Measurements from ENCODE around the gene SORCS2.

The SORCS2 gene

GRCh38 chr4:7666011-7666410 lies 473.7 kb downstream of the SORCS2 start:
- no peak for DNase-seq (ENCODE audit: low read depth in 2 of 2)

GRCh38 chr4:7666744-7667143 lies 474.4 kb downstream of the SORCS2 start:
- DNase-seq (ENCODE audit: low read depth in 2 of 2): no peak

- no peak for DNase-seq (ENCODE audit: low read depth in 2 of 2)
These were observed 475.9 kb downstream of the SORCS2 start for GRCh38 chr4:7668271-7668670.

- DNase-seq (ENCODE audit: low read depth in 2 of 2): no peak
These were observed 476.5 kb downstream of the SORCS2 start for GRCh38 chr4:7668826-7669225.

- DNase-seq (ENCODE audit: low read depth in 2 of 2): no peak
These were observed 480.3 kb downstream of the SORCS2 start for GRCh38 chr4:7672601-7673000.

GRCh38 chr4:7673121-7673520 lies 480.8 kb downstream of the SORCS2 start:
- no peak for DNase-seq (ENCODE audit: low read depth in 2 of 2)

- no peak for DNase-seq (ENCODE audit: low read depth in 2 of 2)
These were observed 482.4 kb downstream of the SORCS2 start for GRCh38 chr4:7674706-7675105.

- DNase-seq (ENCODE audit: low read depth in 2 of 2): no peak
These were observed 482.8 kb downstream of the SORCS2 start for GRCh38 chr4:7675136-7675535.

- DNase-seq (ENCODE audit: low read depth in 2 of 2): no peak
These were observed 483.4 kb downstream of the SORCS2 start for GRCh38 chr4:7675612-7676320.

- no peak for DNase-seq (ENCODE audit: low read depth in 2 of 2)
These were observed 484.1 kb downstream of the SORCS2 start for GRCh38 chr4:7676398-7676922.

GRCh38 chr4:7677086-7677485 lies 484.7 kb downstream of the SORCS2 start:
- DNase-seq (ENCODE audit: low read depth in 2 of 2): no peak

- DNase-seq (ENCODE audit: low read depth in 2 of 2): no peak
These were observed 485.5 kb downstream of the SORCS2 start for GRCh38 chr4:7677799-7678301.

GRCh38 chr4:7678318-7678852 lies 486.0 kb downstream of the SORCS2 start:
- DNase-seq (ENCODE audit: low read depth in 2 of 2): no peak

GRCh38 chr4:7679406-7680040 lies 487.2 kb downstream of the SORCS2 start:
- DNase-seq (ENCODE audit: low read depth in 2 of 2): no peak

GRCh38 chr4:7680106-7680505 lies 487.8 kb downstream of the SORCS2 start:
- no peak for DNase-seq (ENCODE audit: low read depth in 2 of 2)

- no peak for DNase-seq (ENCODE audit: low read depth in 2 of 2)
These were observed 488.4 kb downstream of the SORCS2 start for GRCh38 chr4:7680731-7681130.

GRCh38 chr4:7683126-7683703 lies 490.9 kb downstream of the SORCS2 start:
- no peak for DNase-seq (ENCODE audit: low read depth in 2 of 2)

GRCh38 chr4:7684294-7684693 lies 492.0 kb downstream of the SORCS2 start:
- no peak for DNase-seq (ENCODE audit: low read depth in 2 of 2)

- no peak for DNase-seq (ENCODE audit: low read depth in 2 of 2)
These were observed 493.9 kb downstream of the SORCS2 start for GRCh38 chr4:7686070-7686870.

GRCh38 chr4:7687006-7687405 lies 494.7 kb downstream of the SORCS2 start:
- no peak for DNase-seq (ENCODE audit: low read depth in 2 of 2)

- no peak for DNase-seq (ENCODE audit: low read depth in 2 of 2)
These were observed 495.5 kb downstream of the SORCS2 start for GRCh38 chr4:7687796-7688195.
